Stomach (tissue), 4 donors: ENCODE data around the gene FAM193B.

Experiments
- POLR2AphosphoS5 ChIP-seq, 3 donors: sonication (generic); formaldehyde crosslinking; IDR thresholded peaks; one replicate each; pipeline ENCODE4 v1.6.1; 2016; ENCODE audit warnings: antibody characterized with exemption in 3 of 3
- TF ChIP-seq, protein P1 (sequence below), 7 experiments: fragments of 450-650 bp in 4 of 7; fragments of 200-600 bp in 3 of 7; sonication (generic) in 3 of 7; IDR thresholded peaks; one replicate each; pipeline ENCODE4 v1.5.1; 2016 to 2019; ENCODE audit warnings: antibody characterized with exemption in 7 of 7, control low read depth in 2 of 7, mild to moderate bottlenecking in 1 of 7

DNA sequence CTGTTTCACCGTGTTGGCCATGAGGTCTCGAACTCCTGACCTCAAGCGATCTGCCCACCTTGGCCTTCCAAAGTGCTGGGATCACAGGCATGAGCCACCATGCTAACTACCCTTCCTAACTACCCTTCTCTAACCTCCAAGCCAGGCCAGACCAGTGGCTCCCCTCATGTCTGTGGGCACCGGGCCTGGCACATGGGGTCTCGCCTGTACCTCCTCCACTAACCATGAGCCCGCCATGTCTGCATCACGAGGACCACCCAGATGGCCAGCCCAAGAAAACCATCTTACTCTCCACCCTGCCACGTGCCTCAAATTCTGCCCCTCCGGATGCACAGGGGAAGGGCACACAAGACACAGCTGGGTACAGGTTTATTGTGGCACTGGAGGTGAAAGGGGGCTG lies 71.3 kb downstream of the FAM193B start:
- no peak for TF ChIP-seq POLR2AphosphoS5 (IDR thresholded peaks at IDR 0.05)
- TF ChIP-seq, protein P1, sequence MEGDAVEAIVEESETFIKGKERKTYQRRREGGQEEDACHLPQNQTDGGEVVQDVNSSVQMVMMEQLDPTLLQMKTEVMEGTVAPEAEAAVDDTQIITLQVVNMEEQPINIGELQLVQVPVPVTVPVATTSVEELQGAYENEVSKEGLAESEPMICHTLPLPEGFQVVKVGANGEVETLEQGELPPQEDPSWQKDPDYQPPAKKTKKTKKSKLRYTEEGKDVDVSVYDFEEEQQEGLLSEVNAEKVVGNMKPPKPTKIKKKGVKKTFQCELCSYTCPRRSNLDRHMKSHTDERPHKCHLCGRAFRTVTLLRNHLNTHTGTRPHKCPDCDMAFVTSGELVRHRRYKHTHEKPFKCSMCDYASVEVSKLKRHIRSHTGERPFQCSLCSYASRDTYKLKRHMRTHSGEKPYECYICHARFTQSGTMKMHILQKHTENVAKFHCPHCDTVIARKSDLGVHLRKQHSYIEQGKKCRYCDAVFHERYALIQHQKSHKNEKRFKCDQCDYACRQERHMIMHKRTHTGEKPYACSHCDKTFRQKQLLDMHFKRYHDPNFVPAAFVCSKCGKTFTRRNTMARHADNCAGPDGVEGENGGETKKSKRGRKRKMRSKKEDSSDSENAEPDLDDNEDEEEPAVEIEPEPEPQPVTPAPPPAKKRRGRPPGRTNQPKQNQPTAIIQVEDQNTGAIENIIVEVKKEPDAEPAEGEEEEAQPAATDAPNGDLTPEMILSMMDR (IDR thresholded peaks at IDR 0.05): no peak
